Endothelial cell of umbilical vein (primary cell): ENCODE measurements around the gene CAMTA1. TPM values are rescaled to one million over a fixed set of nuclear protein-coding genes. Genes with fewer than 3 reads are reported as not detected.

ENCODE experiments used
- BruUV-seq: library from RNA; stranded (reverse); fragments of 400-500 nt; replicated peaks from 2 replicates; lab custom pipeline; 2021; lab: Mats Ljungman, UMichigan
- CTCF ChIA-PET: fragments of 300-600, 350-600 bp; sonication (Branson Sonifier 250); formaldehyde crosslinking; loops from one replicate; lab custom pipeline; 2021; ENCODE audit warnings: antibody characterized with exemption, inconsistent platforms; lab: Charles Lee
- POLR2A ChIA-PET: fragments of 300-600, 350-600 bp; sonication (Branson Sonifier 250); formaldehyde crosslinking; loops from one replicate; lab custom pipeline; 2021; ENCODE audit warnings: antibody characterized with exemption, inconsistent platforms; lab: Charles Lee
- DNase-seq: peaks from one replicate; pipeline ENCODE4 v3.0.0-alpha.2; 2011; ENCODE audit warnings: low read depth, low spot score
- FAIRE-seq: peaks from 2 replicates; lab custom pipeline; 2011; peaks lifted over from hg19 to GRCh38; lab: Jason Lieb, UNC
- H2AFZ ChIP-seq: 2 replicates; pipeline ENCODE4 v1.6.0; 2012; ENCODE audit warnings: low read depth, low read length, control low read depth, inconsistent platforms
- H3K27ac ChIP-seq: 2 replicates; pipeline ENCODE4 v1.5.1; 2011; ENCODE audit warnings: low read depth, mild to moderate bottlenecking, control low read depth, low read length, moderate library complexity; ENCODE audit not compliant: insufficient read depth
- H3K27me3 ChIP-seq, 2 experiments: 2 replicates each; pipeline versions ENCODE4 v1.6.0 to v1.6.1; 2011; ENCODE audit warnings: low read length in 2 of 2, mixed read lengths in 1 of 2; ENCODE audit not compliant: control insufficient read depth in 2 of 2, insufficient read depth in 2 of 2
- H3K36me3 ChIP-seq, 2 experiments: 2 replicates in 1 of 2; 3 replicates in 1 of 2; pipeline ENCODE4 v1.5.1; 2011; ENCODE audit warnings: low read length in 2 of 2, mild to moderate bottlenecking in 1 of 2, moderate library complexity in 1 of 2; ENCODE audit not compliant: control insufficient read depth in 2 of 2, insufficient read depth in 2 of 2; ENCODE audit errors: extremely low read depth in 1 of 2
- H3K4me1 ChIP-seq: 3 replicates; pipeline ENCODE4 v1.5.1; 2011; ENCODE audit warnings: mild to moderate bottlenecking, low read length; ENCODE audit not compliant: control insufficient read depth, insufficient read depth; ENCODE audit errors: extremely low read depth
- H3K4me2 ChIP-seq: 2 replicates; pipeline ENCODE4 v1.6.1; 2011; ENCODE audit warnings: low read length, control low read depth, mixed read lengths; ENCODE audit not compliant: insufficient read depth
- H3K4me3 ChIP-seq, 3 experiments: fragments of 200-600 bp in 1 of 3; sonication (generic), shearing (Covaris generic) in 1 of 3; replicated peaks in 1 of 3; 2 replicates each; pipeline ENCODE4 v1.5.1; 2011 to 2016; ENCODE audit warnings: control low read depth in 3 of 3, low read length in 3 of 3, mild to moderate bottlenecking in 2 of 3, inconsistent platforms in 1 of 3, low read depth in 1 of 3, moderate library complexity in 1 of 3; ENCODE audit not compliant: insufficient read depth in 1 of 3
- H3K79me2 ChIP-seq: 2 replicates; pipeline ENCODE4 v1.6.0; 2012; ENCODE audit warnings: low read length, inconsistent platforms; ENCODE audit not compliant: control insufficient read depth, insufficient read depth
- H3K9ac ChIP-seq: replicated peaks from 2 replicates; pipeline ENCODE3; 2011; ENCODE audit warnings: low read length, control low read depth; ENCODE audit not compliant: insufficient read depth; ENCODE audit errors: extremely low read depth
- H3K9me1 ChIP-seq: replicated peaks from 3 replicates; pipeline ENCODE4 v1.6.0; 2011; ENCODE audit warnings: mild to moderate bottlenecking, low read length; ENCODE audit not compliant: control insufficient read depth, insufficient read depth; ENCODE audit errors: extremely low read depth
- H3K9me3 ChIP-seq: replicated peaks from 2 replicates; pipeline ENCODE4 v1.5.1; 2012; ENCODE audit warnings: low read length, inconsistent platforms; ENCODE audit not compliant: control insufficient read depth, insufficient read depth
- H4K20me1 ChIP-seq: replicated peaks from 2 replicates; pipeline ENCODE3; 2011; ENCODE audit warnings: mild to moderate bottlenecking, low read length; ENCODE audit not compliant: control insufficient read depth, insufficient read depth; ENCODE audit errors: extremely low read depth
- EZH2 ChIP-seq: IDR thresholded peaks from 2 replicates; pipeline ENCODE4 v1.6.1; 2012; ENCODE audit warnings: borderline replicate concordance, low read depth, mild to moderate bottlenecking, moderate library complexity, low read length, inconsistent platforms; ENCODE audit not compliant: severe bottlenecking
- FOS ChIP-seq: IDR thresholded peaks from 2 replicates; pipeline ENCODE4 v1.6.1; 2011; ENCODE audit warnings: mild to moderate bottlenecking, low read length, moderate library complexity, borderline replicate concordance; ENCODE audit not compliant: insufficient read depth
- GATA2 ChIP-seq: IDR thresholded peaks from 2 replicates; pipeline ENCODE4 v1.7.0; 2011; ENCODE audit warnings: low read depth, mild to moderate bottlenecking, moderate library complexity, mixed read lengths, low read length; ENCODE audit not compliant: insufficient read length, insufficient read depth
- JUN ChIP-seq: IDR thresholded peaks from 2 replicates; pipeline ENCODE4 v1.6.1; 2011; ENCODE audit warnings: borderline replicate concordance, low read depth; ENCODE audit not compliant: insufficient read length, insufficient read depth
- MYC ChIP-seq: IDR thresholded peaks from one replicate; pipeline ENCODE4 v1.6.1; 2011; ENCODE audit warnings: mild to moderate bottlenecking, low read depth, low read length
- POLR2A ChIP-seq: IDR thresholded peaks from 2 replicates; pipeline ENCODE4 v1.6.1; 2012; ENCODE audit warnings: low read depth, mild to moderate bottlenecking, control low read depth, low read length
- POLR2AphosphoS5 ChIP-seq: IDR thresholded peaks from 2 replicates; pipeline ENCODE4 v1.6.1; 2012; ENCODE audit warnings: low read depth, mild to moderate bottlenecking, control low read depth, low read length, moderate library complexity; ENCODE audit not compliant: insufficient read depth
- dilution Hi-C: fragments of 300-500 bp; cut with MboI; formaldehyde crosslinking; loops from one replicate; pipeline ENCODE4 v1.15.0; 2019; ENCODE audit warnings: low sequenced_read_pairs; ENCODE audit not compliant: extremely low pct_ligation_motif_present
- intact Hi-C: fragments of 100-400 bp; cut with micrococcal nuclease; formaldehyde crosslinking; loops from one replicate; pipeline ENCODE4 v1.10.0; 2022
- polyA plus RNA-seq, 4 experiments: library from polyadenylated mRNA; depleted of rRNA in 3 of 4; stranded (reverse) in 3 of 4; unstranded in 1 of 4; fragments of >200 nt; gene quantifications; 2 replicates each; pipeline versions ENCODE4 v1.2.1 to v1.2.3, GENCODE V29; 2011 to 2012; ENCODE audit warnings: missing spikeins in 1 of 4
- total RNA-seq: library from RNA; stranded (reverse); gene quantifications from 2 replicates; pipeline ENCODE4 v1.2.3, GENCODE V29; 2021
- TF ChIP-seq, protein P1 (sequence below), 2 donors: IDR thresholded peaks; 1 replicate in 1 of 2; 2 replicates in 1 of 2; pipeline ENCODE4 v1.5.1; 2011; ENCODE audit warnings: low read length in 2 of 2, mild to moderate bottlenecking in 2 of 2, moderate library complexity in 2 of 2, control low read depth in 1 of 2, inconsistent platforms in 1 of 2, low read depth in 1 of 2; ENCODE audit not compliant: insufficient read depth in 1 of 2; ENCODE audit errors: extremely low read depth in 1 of 2
- TF ChIP-seq, protein P2 (sequence below): IDR thresholded peaks from 2 replicates; pipeline ENCODE4 v1.6.1; 2011; ENCODE audit not compliant: insufficient read depth, insufficient read length

Gene CAMTA1
- total and polyA plus RNA-seq, 2 donors (not counting 3 experiments of a cell fraction or from before 2014, with no cell fraction given): 50.8 to 92.7 TPM

DNA sequence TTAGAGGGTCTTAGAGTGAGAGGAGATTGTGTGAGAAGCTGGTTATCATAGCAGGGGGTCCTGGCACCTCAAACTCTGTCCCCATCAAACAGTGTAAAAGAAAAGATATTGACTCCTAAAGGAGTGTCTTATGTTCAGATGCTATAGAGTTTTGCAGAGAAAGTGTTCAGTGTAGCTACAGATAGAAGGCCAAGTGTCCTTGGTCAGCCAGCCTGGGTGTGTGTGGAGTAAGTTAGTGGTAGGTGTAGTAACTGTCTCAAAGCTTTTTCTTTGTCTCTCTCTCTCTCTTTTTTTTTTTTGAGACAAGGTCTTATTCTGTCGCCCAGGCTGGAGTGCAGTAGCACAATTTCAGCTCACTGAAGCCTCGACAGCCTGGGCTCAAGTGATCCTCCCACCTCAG, 17.2 kb downstream of the CAMTA1 start:
- BruUV-seq: no TSS peak
- FAIRE-seq (no peak), DNase-seq (no peak)
- H3K9me1 ChIP-seq: no peaks in the 10 kb centered on the region
- no peaks in the 10 kb centered on the region for H3K27me3 ChIP-seq
- no peak overlapping the region for H3K4me2 ChIP-seq
- H2AFZ ChIP-seq: no peak overlapping the region
- ChIA-PET POLR2A (no interaction called here), CTCF (interaction anchor here (1.6 to 3.5 kb wide), 3 partner anchors 83 to 268 kb away, joined by 5 to 25 read pairs (median 16); no protein-coding TSS in a partner anchor)
- no peaks in the 10 kb centered on the region for H3K9me3 ChIP-seq
- no peaks in the 10 kb centered on the region for H3K36me3 ChIP-seq
- H3K9ac ChIP-seq: no peak overlapping the region
- dilution Hi-C loops (no loop called here), intact Hi-C loops (no loop called here)
- no peak for TF ChIP-seq EZH2
- H3K79me2 ChIP-seq: peaks cover 53% of the 10 kb centered on the region
- H3K27ac ChIP-seq: no peak overlapping the region
- peaks cover 32% of the 10 kb centered on the region for H3K4me1 ChIP-seq
- no peak overlapping the region for H3K4me3 ChIP-seq
- H4K20me1 ChIP-seq: no peaks in the 10 kb centered on the region

DNA sequence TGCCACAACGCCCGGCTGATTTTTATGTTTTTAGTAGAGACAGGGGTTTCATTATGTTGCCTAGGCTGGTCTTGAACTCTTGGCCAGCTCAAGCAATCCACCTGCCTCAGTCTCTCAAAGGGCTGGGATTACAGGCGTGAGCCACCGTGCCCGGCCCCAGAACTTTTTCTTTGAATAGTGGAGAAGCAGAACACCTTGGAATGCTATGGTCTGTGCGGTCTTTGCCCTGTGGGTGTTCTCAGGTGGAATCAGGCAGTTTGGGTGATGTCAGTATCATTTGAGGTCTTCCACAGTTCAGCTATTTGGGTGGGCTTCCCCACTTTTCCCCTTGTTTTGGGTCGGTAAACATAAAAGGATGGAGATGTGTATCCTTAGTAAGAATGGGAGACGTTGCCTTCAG, 17.6 kb downstream of the CAMTA1 start:
- H3K9me1 ChIP-seq: no peaks in the 10 kb centered on the region
- H4K20me1 ChIP-seq: no peaks in the 10 kb centered on the region
- POLR2A ChIA-PET: no interaction called here
- DNase-seq (no peak), FAIRE-seq (no peak)
- H2AFZ ChIP-seq: no peak overlapping the region
- dilution Hi-C loops (no loop called here), intact Hi-C loops (no loop called here)
- BruUV-seq: no TSS peak
- no peak overlapping the region for H3K4me3 ChIP-seq
- no peaks in the 10 kb centered on the region for H3K9me3 ChIP-seq
- CTCF ChIA-PET: interaction anchor here (1.0 to 3.5 kb wide), 3 partner anchors 87 to 267 kb away, joined by 4 to 25 read pairs (median 16); no protein-coding TSS in a partner anchor
- no peak for TF ChIP-seq POLR2A
- TF ChIP-seq MYC: no peak
- TF ChIP-seq, protein P1, sequence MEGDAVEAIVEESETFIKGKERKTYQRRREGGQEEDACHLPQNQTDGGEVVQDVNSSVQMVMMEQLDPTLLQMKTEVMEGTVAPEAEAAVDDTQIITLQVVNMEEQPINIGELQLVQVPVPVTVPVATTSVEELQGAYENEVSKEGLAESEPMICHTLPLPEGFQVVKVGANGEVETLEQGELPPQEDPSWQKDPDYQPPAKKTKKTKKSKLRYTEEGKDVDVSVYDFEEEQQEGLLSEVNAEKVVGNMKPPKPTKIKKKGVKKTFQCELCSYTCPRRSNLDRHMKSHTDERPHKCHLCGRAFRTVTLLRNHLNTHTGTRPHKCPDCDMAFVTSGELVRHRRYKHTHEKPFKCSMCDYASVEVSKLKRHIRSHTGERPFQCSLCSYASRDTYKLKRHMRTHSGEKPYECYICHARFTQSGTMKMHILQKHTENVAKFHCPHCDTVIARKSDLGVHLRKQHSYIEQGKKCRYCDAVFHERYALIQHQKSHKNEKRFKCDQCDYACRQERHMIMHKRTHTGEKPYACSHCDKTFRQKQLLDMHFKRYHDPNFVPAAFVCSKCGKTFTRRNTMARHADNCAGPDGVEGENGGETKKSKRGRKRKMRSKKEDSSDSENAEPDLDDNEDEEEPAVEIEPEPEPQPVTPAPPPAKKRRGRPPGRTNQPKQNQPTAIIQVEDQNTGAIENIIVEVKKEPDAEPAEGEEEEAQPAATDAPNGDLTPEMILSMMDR (IDR thresholded peaks at IDR 0.05; ENCODE audit: extremely low read depth in 1 of 2, insufficient read depth in 1 of 2, low read depth in 1 of 2, low read length in 2 of 2): no peak
- no peak for TF ChIP-seq FOS
- TF ChIP-seq EZH2: no peak
- no peak for TF ChIP-seq POLR2AphosphoS5
- no peak for TF ChIP-seq JUN
- TF ChIP-seq, protein P2, sequence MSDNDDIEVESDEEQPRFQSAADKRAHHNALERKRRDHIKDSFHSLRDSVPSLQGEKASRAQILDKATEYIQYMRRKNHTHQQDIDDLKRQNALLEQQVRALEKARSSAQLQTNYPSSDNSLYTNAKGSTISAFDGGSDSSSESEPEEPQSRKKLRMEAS: no peak
- no peak for TF ChIP-seq GATA2
- peaks cover 36% of the 10 kb centered on the region for H3K4me1 ChIP-seq
- peaks cover 52% of the 10 kb centered on the region for H3K79me2 ChIP-seq
- H3K36me3 ChIP-seq: no peaks in the 10 kb centered on the region
- H3K27me3 ChIP-seq: no peaks in the 10 kb centered on the region
- H3K27ac ChIP-seq: no peak overlapping the region
- H3K9ac ChIP-seq: no peak overlapping the region
- no peak overlapping the region for H3K4me2 ChIP-seq
